ENCODE results near the gene ACLY.
"Not testable (repeated sequence)": the region's sequence is repeated elsewhere in the genome, so short reads cannot be mapped to it uniquely, and the experiment has no call there.

ACLY gene

GRCh38 chr17:41937970-41938954 is 19.5 kb upstream of the ACLY start:
- TF ChIP-seq CTCF (IDR thresholded peaks at IDR 0.05; ENCODE audit: low read depth, low read length) = no peak
- H3K4me3 ChIP-seq (ENCODE audit: low read depth, low read length) = no peak overlapping the region

GRCh38 chr17:41935641-41936040 is 16.9 kb upstream of the ACLY start:
- no peak for TF ChIP-seq CTCF (IDR thresholded peaks at IDR 0.05; ENCODE audit: low read depth, low read length)
- no peak overlapping the region for H3K4me3 ChIP-seq (ENCODE audit: low read depth, low read length)

GRCh38 chr17:41932816-41933389 is 14.2 kb upstream of the ACLY start:
- no peak overlapping the region for H3K4me3 ChIP-seq (ENCODE audit: low read depth, low read length)
- TF ChIP-seq CTCF (IDR thresholded peaks at IDR 0.05; ENCODE audit: low read depth, low read length) = no peak

GRCh38 chr17:41931715-41932114 is 13.0 kb upstream of the ACLY start:
- not testable (repeated sequence) for H3K4me3 ChIP-seq (ENCODE audit: low read depth, low read length)

GRCh38 chr17:41930833-41931156 is 12.0 kb upstream of the ACLY start:
- peak overlapping the region; percentile 63 for H3K4me3 ChIP-seq (ENCODE audit: low read depth, low read length)

GRCh38 chr17:41930009-41930832 is 11.5 kb upstream of the ACLY start, which contains the start of gene ODAD4:
Gene ODAD4, plus strand, starts transcription at chr17:41930617. Its CDS starts 107 bp downstream, at chr17:41930724.
- TF ChIP-seq CTCF (IDR thresholded peaks at IDR 0.05; ENCODE audit: low read depth, low read length) = peak; percentile 31; the same call in 1 of the 2 replicates
- H3K4me3 ChIP-seq (ENCODE audit: low read depth, low read length) = peak within 1 kb of the TSS; percentile 63

GRCh38 chr17:41928693-41929251 is 10.0 kb upstream of the ACLY start:
- no peak overlapping the region for H3K4me3 ChIP-seq (ENCODE audit: low read depth, low read length)
- no peak for TF ChIP-seq CTCF (IDR thresholded peaks at IDR 0.05; ENCODE audit: low read depth, low read length)
